HepG2 (cell line): ENCODE measurements around the gene CDK3. TPM values are rescaled to one million over a fixed set of nuclear protein-coding genes. Genes with fewer than 3 reads are reported as not detected.

Source experiments
- ASH2L ChIP-seq: fragments of 300-600, 200-600 bp; sonication (generic); IDR thresholded peaks from 2 replicates; pipeline ENCODE4 v1.7.0; 2017; ENCODE audit warnings: low read depth, mild to moderate bottlenecking, moderate library complexity, mixed read lengths, low read length; ENCODE audit not compliant: insufficient read length
- BATF2 ChIP-seq: sonication (generic); formaldehyde crosslinking; IDR thresholded peaks from 2 replicates; pipeline ENCODE4 v1.8.0; 2022; ENCODE audit warnings: mild to moderate bottlenecking, missing genetic modification reagents, moderate library complexity
- ERF ChIP-seq: IDR thresholded peaks from 2 replicates; pipeline ENCODE4 v1.6.1; 2018; ENCODE audit warnings: missing biosample characterization, missing genetic modification reagents
- GATA4 ChIP-seq: sonication (generic); IDR thresholded peaks from 2 replicates; pipeline ENCODE4 v1.6.1; 2016; ENCODE audit warnings: antibody characterized with exemption, low read depth, borderline replicate concordance
- HDAC2 ChIP-seq: sonication (generic); formaldehyde crosslinking; IDR thresholded peaks from 2 replicates; pipeline ENCODE4 v1.4.0; 2020; ENCODE audit warnings: missing genetic modification reagents
- KLF16 ChIP-seq, 2 experiments: sonication (generic) in 1 of 2; formaldehyde crosslinking in 1 of 2; IDR thresholded peaks; 2 replicates each; pipeline versions ENCODE4 v1.6.1 to v1.8.0; 2016 to 2023; ENCODE audit warnings: missing genetic modification reagents in 2 of 2, missing compliant biosample characterization in 1 of 2
- PPARG ChIP-seq: conservative IDR thresholded peaks from 2 replicates; pipeline ENCODE4 v1.6.1; 2016; ENCODE audit warnings: missing biosample characterization, missing genetic modification reagents
- RBAK ChIP-seq: sonication (generic); formaldehyde crosslinking; IDR thresholded peaks from 2 replicates; pipeline ENCODE4 v1.5.1; 2020; ENCODE audit warnings: mild to moderate bottlenecking, missing genetic modification reagents
- RXRA ChIP-seq: sonication (generic); formaldehyde crosslinking; IDR thresholded peaks from 2 replicates; pipeline ENCODE4 v1.5.1; 2020; ENCODE audit warnings: missing genetic modification reagents
- SNRNP70 ChIP-seq: fragments of 200-400 bp; formaldehyde crosslinking; IDR thresholded peaks from 2 replicates; pipeline ENCODE4 v1.6.1; 2017; ENCODE audit warnings: mild to moderate bottlenecking, low read depth, low read length, moderate library complexity
- SRF ChIP-seq: IDR thresholded peaks from 2 replicates; pipeline ENCODE4 v1.6.1; 2011; ENCODE audit warnings: mild to moderate bottlenecking, low read depth, low read length, moderate library complexity
- SRSF4 ChIP-seq: fragments of 200-400 bp; formaldehyde crosslinking; IDR thresholded peaks from one replicate; pipeline ENCODE4 v1.6.1; 2018; ENCODE audit warnings: mild to moderate bottlenecking, low read depth, low read length, moderate library complexity; ENCODE audit not compliant: poor library complexity, severe bottlenecking
- TOE1 ChIP-seq: sonication (generic); formaldehyde crosslinking; IDR thresholded peaks from 2 replicates; pipeline ENCODE4 v1.4.0; 2020; ENCODE audit warnings: mild to moderate bottlenecking, missing genetic modification reagents
- TP53 ChIP-seq: sonication (generic); formaldehyde crosslinking; conservative IDR thresholded peaks from 2 replicates; pipeline ENCODE4 v1.4.0; 2020; ENCODE audit warnings: missing genetic modification reagents
- ZBTB21 ChIP-seq: sonication (generic); formaldehyde crosslinking; IDR thresholded peaks from 2 replicates; pipeline ENCODE4 v1.4.0; 2020; ENCODE audit warnings: missing genetic modification reagents
- ZNF138 ChIP-seq: sonication (generic); formaldehyde crosslinking; IDR thresholded peaks from 2 replicates; pipeline ENCODE4 v1.5.0; 2020; ENCODE audit warnings: mild to moderate bottlenecking, low read depth, missing genetic modification reagents
- ZNF160 ChIP-seq: sonication (generic); formaldehyde crosslinking; IDR thresholded peaks from 2 replicates; pipeline ENCODE4 v1.8.0; 2022; ENCODE audit warnings: mild to moderate bottlenecking, inconsistent platforms, missing genetic modification reagents
- ZNF275 ChIP-seq: sonication (generic); formaldehyde crosslinking; IDR thresholded peaks from 2 replicates; pipeline ENCODE4 v1.8.0; 2022; ENCODE audit warnings: missing genetic modification reagents, mild to moderate bottlenecking, inconsistent platforms, borderline replicate concordance
- ZNF414 ChIP-seq: sonication (generic); formaldehyde crosslinking; IDR thresholded peaks from 2 replicates; pipeline ENCODE4 v1.5.0; 2020; ENCODE audit warnings: missing genetic modification reagents
- ZNF513 ChIP-seq: sonication (generic); formaldehyde crosslinking; conservative IDR thresholded peaks from 2 replicates; pipeline ENCODE4 v1.5.0; 2020; ENCODE audit warnings: missing genetic modification reagents
- ZNF703 ChIP-seq: sonication (generic); formaldehyde crosslinking; IDR thresholded peaks from 2 replicates; pipeline ENCODE4 v1.5.1; 2020; ENCODE audit warnings: missing genetic modification reagents, mild to moderate bottlenecking, moderate library complexity, borderline replicate concordance
- ZNF710 ChIP-seq: sonication (generic); formaldehyde crosslinking; IDR thresholded peaks from 2 replicates; pipeline ENCODE4 v1.5.0; 2020; ENCODE audit warnings: mild to moderate bottlenecking, missing genetic modification reagents, borderline replicate concordance
- ZNF841 ChIP-seq: sonication (generic); formaldehyde crosslinking; IDR thresholded peaks from 2 replicates; pipeline ENCODE4 v1.8.1; 2023; ENCODE audit warnings: missing genetic modification reagents, borderline replicate concordance
- ZNF879 ChIP-seq: sonication (generic); formaldehyde crosslinking; IDR thresholded peaks from 2 replicates; pipeline ENCODE4 v1.8.1; 2023; ENCODE audit warnings: missing genetic modification reagents
- polyA plus RNA-seq, 8 experiments: library from polyadenylated mRNA; depleted of rRNA in 3 of 8; stranded (reverse) in 7 of 8; unstranded in 1 of 8; fragments of >200 nt; fragmentation: Illumina TruSeq in 4 of 8; extraction: Trizol in 4 of 8; gene quantifications; 2 replicates each; pipeline versions ENCODE4 v1.2.1 to v1.2.3, GENCODE V29; 2011 to 2016; ENCODE audit warnings: low read depth in 4 of 8, missing spikeins in 1 of 8, mixed read lengths in 1 of 8; ENCODE audit not compliant: insufficient read depth in 1 of 8
- total RNA-seq, 5 experiments: library from RNA; depleted of rRNA; stranded (reverse); fragments of >200 nt; fragmentation: Illumina TruSeq; extraction: Trizol; gene quantifications; 2 replicates each; pipeline ENCODE4 v1.2.3, GENCODE V29; 2016; ENCODE audit warnings: low read depth in 1 of 5

CDK3 gene
- total and polyA plus RNA-seq, 2 of the 13 experiments (the other 11 are each of a cell fraction or from before 2014, with no cell fraction given), result 5.8 to 11.4 TPM

GRCh38 chr17:76000016-76000754 is 470 bp upstream of the CDK3 start (continued):
- TF ChIP-seq ZNF513 (CRISPR knock-in tag), result no peak
- no peak for TF ChIP-seq SRSF4
- TF ChIP-seq KLF16 (CRISPR knock-in tag; IDR thresholded peaks at IDR 0.05), result no peak
- TF ChIP-seq SRF, result no peak
- peak; percentile 59 for TF ChIP-seq ASH2L
- no peak for TF ChIP-seq ZNF138 (CRISPR knock-in tag)
- no peak for TF ChIP-seq ZNF275 (CRISPR knock-in tag)
- peak; percentile 68 for TF ChIP-seq PPARG (CRISPR knock-in tag)
- TF ChIP-seq ZNF841, result no peak
- TF ChIP-seq TOE1 (CRISPR knock-in tag), result no peak
- TF ChIP-seq ZNF879 (CRISPR knock-in tag), result no peak
- no peak for TF ChIP-seq TP53
- TF ChIP-seq ZNF160 (CRISPR knock-in tag), result no peak
- peak; percentile 68; the same call in 1 of the 2 replicates for TF ChIP-seq RXRA (CRISPR knock-in tag)
- no peak for TF ChIP-seq BATF2 (CRISPR knock-in tag)
- 0 out of 2 replicates have a peak, but pooled peaks have one; percentile 39 for TF ChIP-seq ERF (CRISPR knock-in tag)
- TF ChIP-seq ZBTB21 (CRISPR knock-in tag), result no peak
- no peak for TF ChIP-seq ZNF710 (CRISPR knock-in tag)
- TF ChIP-seq ZNF414, result 0 out of 2 replicates have a peak, but pooled peaks have one; percentile 23
- peak; percentile 67 for TF ChIP-seq HDAC2
- no peak for TF ChIP-seq GATA4
- TF ChIP-seq RBAK (CRISPR knock-in tag), result 0 out of 2 replicates have a peak, but pooled peaks have one; percentile 17
- no peak for TF ChIP-seq ZNF703 (CRISPR knock-in tag)
- no peak for TF ChIP-seq SNRNP70
